SK-N-SH (cell line): Measurements from ENCODE around the gene MUTYH. TPM values are rescaled to one million over a fixed set of nuclear protein-coding genes. Genes with fewer than 3 reads are reported as not detected.

Experiments
- CTCF ChIA-PET: fragments of 300-600, 350-600 bp; formaldehyde crosslinking; extraction: SDS; loops from one replicate; lab custom pipeline; 2021; lab: Yijun Ruan, JAX
- POLR2A ChIA-PET: fragments of 350-600 bp; sonication (Branson Sonifier 250); formaldehyde crosslinking; extraction: SDS; loops from one replicate; lab custom pipeline; 2020; ENCODE audit warnings: antibody characterized with exemption, inconsistent platforms; lab: Yijun Ruan, JAX
- DNase-seq: peaks from one replicate; pipeline ENCODE4 v3.0.0; 2012
- H2AFZ ChIP-seq: fragments of 200-600 bp; sonication (generic); 2 replicates; pipeline ENCODE4 v1.8.1; 2016; ENCODE audit warnings: antibody characterized with exemption, mild to moderate bottlenecking, low read depth
- H3F3A ChIP-seq: fragments of 200-600 bp; sonication (generic); replicated peaks from 2 replicates; pipeline ENCODE3; 2016; ENCODE audit warnings: antibody characterized with exemption, mild to moderate bottlenecking; ENCODE audit not compliant: insufficient read depth
- H3K27ac ChIP-seq, 2 experiments: fragments of 200-500 bp in 1 of 2; fragments of 200-600 bp in 1 of 2; sonication (Bioruptor generic) in 1 of 2; sonication (generic), shearing (Covaris generic) in 1 of 2; 2 replicates each; pipeline versions ENCODE4 v1.5.1 to v1.6.1; 2014 to 2016; ENCODE audit warnings: low read depth in 2 of 2, inconsistent platforms in 1 of 2, low read length in 1 of 2, mild to moderate bottlenecking in 1 of 2, mixed read lengths in 1 of 2
- H3K27me3 ChIP-seq: fragments of 200-600 bp; sonication (generic), shearing (Covaris generic); 2 replicates; pipeline ENCODE4 v1.6.1; 2016; ENCODE audit warnings: mixed run types; ENCODE audit not compliant: insufficient read depth
- H3K36me3 ChIP-seq, 2 experiments: fragments of 200-500 bp in 1 of 2; fragments of 200-600 bp in 1 of 2; sonication (Bioruptor generic) in 1 of 2; sonication (generic) in 1 of 2; replicated peaks in 1 of 2; 2 replicates each; pipeline versions ENCODE3 to v1.5.1; 2014 to 2016; ENCODE audit warnings: low read length in 1 of 2, mild to moderate bottlenecking in 1 of 2; ENCODE audit not compliant: insufficient read depth in 2 of 2, control insufficient read depth in 1 of 2
- H3K4me1 ChIP-seq, 2 experiments: fragments of 200-500 bp in 1 of 2; fragments of 200-600 bp in 1 of 2; sonication (Bioruptor generic) in 1 of 2; sonication (generic), shearing (Covaris generic) in 1 of 2; 2 replicates each; pipeline versions ENCODE4 v1.5.1 to v1.6.1; 2014 to 2016; ENCODE audit warnings: low read depth in 1 of 2, low read length in 1 of 2, mixed run types in 1 of 2; ENCODE audit not compliant: insufficient read depth in 2 of 2, control insufficient read depth in 1 of 2
- H3K4me2 ChIP-seq: fragments of 200-600 bp; sonication (generic), shearing (Covaris generic); 2 replicates; pipeline ENCODE4 v1.6.1; 2017; ENCODE audit warnings: mixed run types
- H3K4me3 ChIP-seq, 2 experiments: fragments of 200-500 bp in 1 of 2; fragments of 200-600 bp in 1 of 2; sonication (Bioruptor generic) in 1 of 2; sonication (generic), shearing (Covaris generic) in 1 of 2; 2 replicates each; pipeline versions ENCODE4 v1.5.1 to v1.8.1; 2014 to 2016; ENCODE audit warnings: low read depth in 2 of 2, inconsistent platforms in 1 of 2, low read length in 1 of 2, mild to moderate bottlenecking in 1 of 2, mixed read lengths in 1 of 2, moderate library complexity in 1 of 2
- H3K79me2 ChIP-seq: fragments of 200-600 bp; sonication (generic); 2 replicates; pipeline ENCODE4 v1.8.1; 2017; ENCODE audit warnings: mild to moderate bottlenecking; ENCODE audit not compliant: insufficient read depth
- H3K9ac ChIP-seq: fragments of 200-600 bp; sonication (generic); 2 replicates; pipeline ENCODE4 v1.6.1; 2017; ENCODE audit warnings: mixed run types
- H3K9me2 ChIP-seq: fragments of 200-600 bp; sonication (generic); 2 replicates; pipeline ENCODE4 v1.6.1; 2017; ENCODE audit warnings: mixed run types
- H3K9me3 ChIP-seq: fragments of 200-600 bp; sonication (generic); 2 replicates; pipeline ENCODE4 v1.6.1; 2017; ENCODE audit warnings: mixed run types, mild to moderate bottlenecking, moderate library complexity
- H4K20me1 ChIP-seq: fragments of 200-600 bp; sonication (generic); 2 replicates; pipeline ENCODE4 v1.6.1; 2017; ENCODE audit warnings: mild to moderate bottlenecking, mixed run types; ENCODE audit not compliant: insufficient read depth
- CTCF ChIP-seq: fragments of 200-600 bp; sonication (generic); IDR thresholded peaks from 2 replicates; pipeline ENCODE4 v1.6.1; 2017; ENCODE audit warnings: antibody characterized with exemption, mild to moderate bottlenecking, moderate library complexity
- ELF1 ChIP-seq: IDR thresholded peaks from 2 replicates; pipeline ENCODE4 v1.4.0; 2012
- EP300 ChIP-seq, 2 experiments: IDR thresholded peaks; 2 replicates each; pipeline versions ENCODE4 v1.4.0 to v1.6.1; 2012; ENCODE audit warnings: borderline replicate concordance in 1 of 2, low read depth in 1 of 2, low read length in 1 of 2
- EZH2phosphoT487 ChIP-seq: fragments of 200-600 bp; sonication (generic); IDR thresholded peaks from 2 replicates; pipeline ENCODE4 v1.6.1; 2017; ENCODE audit warnings: low read depth, mixed run types, mild to moderate bottlenecking, antibody characterized with exemption, moderate library complexity, borderline replicate concordance
- FOSL2 ChIP-seq: IDR thresholded peaks from 2 replicates; pipeline ENCODE4 v1.4.0; 2012; ENCODE audit warnings: low read depth, mild to moderate bottlenecking, moderate library complexity, borderline replicate concordance
- FOXJ3 ChIP-seq: sonication (generic); formaldehyde crosslinking; IDR thresholded peaks from 2 replicates; pipeline ENCODE4 v1.5.1; 2020; ENCODE audit warnings: mild to moderate bottlenecking, missing genetic modification reagents
- FOXM1 ChIP-seq: IDR thresholded peaks from 2 replicates; pipeline ENCODE4 v1.4.0; 2012; ENCODE audit warnings: low read depth, mild to moderate bottlenecking
- GABPA ChIP-seq: IDR thresholded peaks from 2 replicates; pipeline ENCODE4 v1.4.0; 2012; ENCODE audit warnings: low read depth, mild to moderate bottlenecking
- GATA2 ChIP-seq: sonication (generic); formaldehyde crosslinking; IDR thresholded peaks from 2 replicates; pipeline ENCODE4 v1.5.0; 2020; ENCODE audit warnings: mild to moderate bottlenecking, missing genetic modification reagents
- IRF3 ChIP-seq: fragments of 150-350 bp; IDR thresholded peaks from 2 replicates; pipeline ENCODE4 v1.6.1; 2016; ENCODE audit warnings: mild to moderate bottlenecking, low read depth, low read length
- MXI1 ChIP-seq: IDR thresholded peaks from 2 replicates; pipeline ENCODE4 v1.6.1; 2012; ENCODE audit warnings: mild to moderate bottlenecking, low read depth, low read length, improper control_type of control experiment
- NFIC ChIP-seq: IDR thresholded peaks from 2 replicates; pipeline ENCODE4 v1.4.0; 2012; ENCODE audit warnings: borderline replicate concordance
- NRF1 ChIP-seq: IDR thresholded peaks from 2 replicates; pipeline ENCODE4 v1.6.1; 2012; ENCODE audit warnings: low read depth, mild to moderate bottlenecking, low read length
- PBX3 ChIP-seq: IDR thresholded peaks from 2 replicates; pipeline ENCODE4; 2012
- POLR2AphosphoS5 ChIP-seq: IDR thresholded peaks from 2 replicates; pipeline ENCODE4 v1.6.1; 2012; ENCODE audit warnings: low read depth, low read length
- RAD21 ChIP-seq: IDR thresholded peaks from 2 replicates; pipeline ENCODE4 v1.6.1; 2012; ENCODE audit warnings: mild to moderate bottlenecking, low read length
- RCOR1 ChIP-seq: fragments of 150-350 bp; IDR thresholded peaks from 2 replicates; pipeline ENCODE4 v1.6.1; 2017; ENCODE audit warnings: antibody characterized with exemption, low read length
- RFX5 ChIP-seq: IDR thresholded peaks from 2 replicates; pipeline ENCODE4 v1.6.1; 2012; ENCODE audit warnings: mild to moderate bottlenecking, improper control_type of control experiment, low read length
- SIN3A ChIP-seq: IDR thresholded peaks from 2 replicates; pipeline ENCODE4 v1.6.1; 2012; ENCODE audit warnings: low read depth, mild to moderate bottlenecking, low read length, moderate library complexity, borderline replicate concordance
- TCF12 ChIP-seq: IDR thresholded peaks from 2 replicates; pipeline ENCODE4 v1.4.0; 2012
- TEAD4 ChIP-seq: IDR thresholded peaks from 2 replicates; pipeline ENCODE4 v1.4.0; 2012; ENCODE audit warnings: mild to moderate bottlenecking, borderline replicate concordance; ENCODE audit not compliant: insufficient read depth
- USF2 ChIP-seq: fragments of 150-350 bp; IDR thresholded peaks from 2 replicates; pipeline ENCODE4 v1.6.1; 2017; ENCODE audit warnings: antibody characterized with exemption, low read length, low read depth, borderline replicate concordance
- YY1 ChIP-seq: IDR thresholded peaks from 2 replicates; pipeline ENCODE4 v1.4.0; 2012; ENCODE audit warnings: low read depth, mild to moderate bottlenecking
- WGBS: methylation state at CpG from one replicate; pipeline ENCODE4 v1.1.6; 2017; ENCODE audit warnings: low lambda C conversion rate; 5-methylcytosine and 5-hydroxymethylcytosine counted together
- polyA plus RNA-seq, 3 experiments: library from polyadenylated mRNA; depleted of rRNA; stranded (reverse); fragments of >200 nt; gene quantifications; 2 replicates each; pipeline ENCODE4 v1.2.3, GENCODE V29; 2012

Gene MUTYH
- polyA plus RNA-seq, 1 of the 3 experiments (the other 2 are of a cell fraction) = 23.3 TPM

- 80% methylated on average over 4 of the region's 4 CpGs for WGBS
- Histone ChIP-seq H4K20me1 (no peaks in the 10 kb centered on the region), H3K4me3 (no peak overlapping the region), H3K79me2 (no peaks in the 10 kb centered on the region), H3K27ac (no peak overlapping the region), H3K36me3 (no peaks in the 10 kb centered on the region), H3K4me1 (no peaks in the 10 kb centered on the region), H3K27me3 (no peaks in the 10 kb centered on the region), H3K9me3 (no peaks in the 10 kb centered on the region), H3F3A (no peaks in the 10 kb centered on the region), H3K9ac (no peak overlapping the region), H3K9me2 (no peaks in the 10 kb centered on the region), H2AFZ (no peak overlapping the region), H3K4me2 (no peak overlapping the region)
- no peak for TF ChIP-seq FOSL2
- no peak for TF ChIP-seq NRF1
- TF ChIP-seq EP300 (IDR thresholded peaks at IDR 0.05; ENCODE audit: borderline replicate concordance in 1 of 2, low read depth in 1 of 2, low read length in 1 of 2) = no peak
- TF ChIP-seq RFX5 = no peak
- no peak for TF ChIP-seq IRF3
- no peak for TF ChIP-seq FOXJ3 (CRISPR knock-in tag)
- no peak for TF ChIP-seq CTCF
- no peak for TF ChIP-seq MXI1
- TF ChIP-seq GATA2 = no peak
- no peak for TF ChIP-seq FOXM1
- TF ChIP-seq TEAD4 = no peak
- TF ChIP-seq RAD21 = no peak
- no peak for TF ChIP-seq GABPA
- ChIA-PET CTCF (interaction anchor here (0.8 kb wide), 1 partner anchor 20 kb away, joined by 3 read pairs; the partner anchor contains the start of gene TOE1), POLR2A (no interaction called here)
- no peak for DNase-seq
These were observed 20.5 kb downstream of the MUTYH start for GRCh38 chr1:45319761-45320160.

GRCh38 chr1:45317166-45317565, 23.1 kb downstream of the MUTYH start:
- H3K27ac ChIP-seq = no peak overlapping the region
- POLR2A ChIA-PET = no interaction called here
- 61% methylated on average over 4 of the region's 4 CpGs for WGBS

More at GRCh38 chr1:45317166-45317565, 23.1 kb downstream of the MUTYH start:
- Histone ChIP-seq H3K4me2 (no peak overlapping the region), H3K9me2 (no peaks in the 10 kb centered on the region), H3F3A (no peaks in the 10 kb centered on the region), H3K4me1 (no peaks in the 10 kb centered on the region), H4K20me1 (no peaks in the 10 kb centered on the region)
- TF ChIP-seq ELF1 = no peak
- TF ChIP-seq RCOR1 = no peak
- no peak for TF ChIP-seq NFIC
- TF ChIP-seq FOSL2 = no peak
- TF ChIP-seq RFX5 = no peak
- TF ChIP-seq POLR2AphosphoS5 = no peak
- TF ChIP-seq EZH2phosphoT487 = no peak
- TF ChIP-seq TCF12 = no peak
- TF ChIP-seq PBX3 = no peak
- no peak for TF ChIP-seq USF2
- no peak for TF ChIP-seq SIN3A
- TF ChIP-seq TEAD4 = no peak
- no peak for TF ChIP-seq YY1
- TF ChIP-seq, all 33 proteins: peak for 0
- CTCF ChIA-PET = interaction anchor here (0.9 to 1.3 kb wide), 2 partner anchors 17 to 176 kb away, joined by 3 read pairs; no protein-coding TSS in a partner anchor
- no peak overlapping the region for H3K4me3 ChIP-seq
- H3K9me3 ChIP-seq = no peaks in the 10 kb centered on the region
- H3K9ac ChIP-seq = no peak overlapping the region
- H2AFZ ChIP-seq = no peak overlapping the region
- H3K27me3 ChIP-seq = no peaks in the 10 kb centered on the region
- no peak for DNase-seq
- no peaks in the 10 kb centered on the region for H3K36me3 ChIP-seq
- no peaks in the 10 kb centered on the region for H3K79me2 ChIP-seq
